Measurements from ENCODE around the gene SHISA6. TPM values are rescaled to one million over a fixed set of nuclear protein-coding genes. Genes with fewer than 3 reads are reported as not detected.

Gene SHISA6
- total RNA-seq, 1 donor from 2014 or later: 12.6 TPM

GRCh38 chr17:11324846-11325420, 83.9 kb downstream of the SHISA6 start:
- H3K4me3 Mint-ChIP-seq (ENCODE audit: unreplicated experiment): no peak overlapping the region
- no peaks in the 10 kb centered on the region for H3K27me3 Mint-ChIP-seq (ENCODE audit: unreplicated experiment)
- H3K36me3 Mint-ChIP-seq (ENCODE audit: unreplicated experiment): peaks cover 4% of the 10 kb centered on the region
- no peaks in the 10 kb centered on the region for H3K9me3 Mint-ChIP-seq (ENCODE audit: unreplicated experiment)
- TF ChIP-seq CTCF (IDR thresholded peaks at IDR 0.05; ENCODE audit: partially characterized antibody, unreplicated experiment): no peak
- peaks cover 13% of the 10 kb centered on the region for H3K4me1 Mint-ChIP-seq (ENCODE audit: low read depth, unreplicated experiment)
- DNase-seq: no peak
- H3K27ac Mint-ChIP-seq (ENCODE audit: unreplicated experiment): no peak overlapping the region

- H3K4me1 Mint-ChIP-seq (ENCODE audit: low read depth, unreplicated experiment): peaks cover 22% of the 10 kb centered on the region
- DNase-seq: no peak
- no peak overlapping the region for H3K4me3 Mint-ChIP-seq (ENCODE audit: unreplicated experiment)
- peak overlapping the region; percentile 60 for H3K27ac Mint-ChIP-seq (ENCODE audit: unreplicated experiment)
- no peaks in the 10 kb centered on the region for H3K27me3 Mint-ChIP-seq (ENCODE audit: unreplicated experiment)
- H3K9me3 Mint-ChIP-seq (ENCODE audit: unreplicated experiment): no peaks in the 10 kb centered on the region
- peaks cover 4% of the 10 kb centered on the region for H3K36me3 Mint-ChIP-seq (ENCODE audit: unreplicated experiment)
- TF ChIP-seq CTCF (IDR thresholded peaks at IDR 0.05; ENCODE audit: partially characterized antibody, unreplicated experiment): no peak
Measured at GRCh38 chr17:11326492-11326891, 85.5 kb downstream of the SHISA6 start.

GRCh38 chr17:11328770-11329169, 87.8 kb downstream of the SHISA6 start:
- no peaks in the 10 kb centered on the region for H3K27me3 Mint-ChIP-seq (ENCODE audit: unreplicated experiment)
- no peak for TF ChIP-seq CTCF (IDR thresholded peaks at IDR 0.05; ENCODE audit: partially characterized antibody, unreplicated experiment)

GRCh38 chr17:11330006-11330405, 89.0 kb downstream of the SHISA6 start:
- H3K27ac Mint-ChIP-seq (ENCODE audit: unreplicated experiment): no peak overlapping the region
- TF ChIP-seq CTCF (IDR thresholded peaks at IDR 0.05; ENCODE audit: partially characterized antibody, unreplicated experiment): no peak
- H3K4me3 Mint-ChIP-seq (ENCODE audit: unreplicated experiment): no peak overlapping the region
- H3K36me3 Mint-ChIP-seq (ENCODE audit: unreplicated experiment): no peaks in the 10 kb centered on the region
- no peak for DNase-seq
- H3K27me3 Mint-ChIP-seq (ENCODE audit: unreplicated experiment): no peaks in the 10 kb centered on the region
- H3K9me3 Mint-ChIP-seq (ENCODE audit: unreplicated experiment): no peaks in the 10 kb centered on the region
- H3K4me1 Mint-ChIP-seq (ENCODE audit: low read depth, unreplicated experiment): peaks cover 31% of the 10 kb centered on the region

More at GRCh38 chr17:11328770-11329169, 87.8 kb downstream of the SHISA6 start:
- no peaks in the 10 kb centered on the region for H3K9me3 Mint-ChIP-seq (ENCODE audit: unreplicated experiment)
- peaks cover 4% of the 10 kb centered on the region for H3K36me3 Mint-ChIP-seq (ENCODE audit: unreplicated experiment)
- no peak overlapping the region for H3K27ac Mint-ChIP-seq (ENCODE audit: unreplicated experiment)
- H3K4me3 Mint-ChIP-seq (ENCODE audit: unreplicated experiment): no peak overlapping the region
- H3K4me1 Mint-ChIP-seq (ENCODE audit: low read depth, unreplicated experiment): peaks cover 31% of the 10 kb centered on the region
- no peak for DNase-seq

- no peaks in the 10 kb centered on the region for H3K27me3 Mint-ChIP-seq (ENCODE audit: unreplicated experiment)
- H3K27ac Mint-ChIP-seq (ENCODE audit: unreplicated experiment): no peak overlapping the region
- DNase-seq: peak; percentile 31
- H3K36me3 Mint-ChIP-seq (ENCODE audit: unreplicated experiment): no peaks in the 10 kb centered on the region
- peak overlapping the region; percentile 36 for H3K4me3 Mint-ChIP-seq (ENCODE audit: unreplicated experiment)
- TF ChIP-seq CTCF (IDR thresholded peaks at IDR 0.05; ENCODE audit: partially characterized antibody, unreplicated experiment): no peak
- H3K9me3 Mint-ChIP-seq (ENCODE audit: unreplicated experiment): no peaks in the 10 kb centered on the region
- peaks cover 31% of the 10 kb centered on the region for H3K4me1 Mint-ChIP-seq (ENCODE audit: low read depth, unreplicated experiment)
Measured at GRCh38 chr17:11330826-11331225, 89.8 kb downstream of the SHISA6 start.
